HG03571 (cell line): ENCODE data around the gene PLSCR1.
"Not testable (repeated sequence)": the region's sequence is repeated elsewhere in the genome, so short reads cannot be mapped to it uniquely, and the experiment has no call there.

Experiments
- ATAC-seq: cut with Tn5 transposase; IDR thresholded peaks from one replicate; pipeline ENCODE4 v1.9.1; 2021; ENCODE audit not compliant: unreplicated experiment

PLSCR1 gene

DNA sequence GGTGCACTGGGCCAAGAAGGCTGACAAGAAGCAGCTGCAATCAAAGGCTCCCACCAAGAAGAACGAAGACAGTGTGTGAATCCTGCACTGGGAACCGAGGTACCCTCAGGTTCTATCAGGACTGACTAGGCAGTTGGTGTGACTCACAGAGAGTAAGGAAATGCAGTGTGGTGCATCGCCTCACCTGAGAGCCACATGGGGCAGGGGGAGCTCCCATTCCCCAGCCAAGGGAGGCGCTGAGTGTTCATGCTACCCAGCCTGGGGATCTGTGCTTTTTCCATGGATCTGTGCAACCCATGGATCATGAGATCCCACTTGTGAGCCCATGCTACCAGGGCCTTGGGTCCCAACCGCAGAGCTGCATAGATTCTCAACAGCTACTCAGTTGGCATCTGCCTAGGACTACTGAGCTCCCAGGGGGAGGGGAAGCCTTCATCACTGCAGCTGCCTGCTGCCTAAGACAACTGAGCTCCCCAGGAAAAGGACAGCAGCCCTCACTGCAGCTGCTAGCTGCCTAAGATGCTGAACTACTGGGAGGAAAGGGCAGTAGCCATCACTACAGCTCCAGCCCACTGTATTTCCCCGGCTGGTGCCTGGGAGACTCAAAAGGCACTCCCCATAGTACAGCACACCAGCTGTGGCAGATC lies 68.2 kb downstream of the PLSCR1 start:
- no peak for ATAC-seq

DNA sequence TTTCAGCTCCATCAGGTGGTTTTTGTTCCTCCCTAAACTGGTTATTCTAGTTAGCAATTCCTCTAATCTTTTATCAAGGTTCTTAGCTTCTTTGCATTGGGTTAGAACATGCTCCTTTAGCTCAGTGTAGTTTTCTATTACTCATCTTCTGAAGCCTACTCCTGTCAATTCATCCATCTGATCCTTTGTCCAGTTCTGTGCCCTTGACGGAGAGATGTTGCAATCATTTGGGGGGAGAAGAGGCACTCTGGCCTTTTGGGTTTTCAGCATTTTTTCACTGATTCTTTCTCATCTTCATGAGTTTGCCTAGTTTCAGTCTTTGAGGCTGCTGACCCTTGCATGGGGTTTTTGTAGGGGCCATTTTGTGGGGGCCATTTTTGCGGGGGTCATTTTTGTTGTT lies 69.4 kb downstream of the PLSCR1 start:
- ATAC-seq, result not testable (repeated sequence)

DNA sequence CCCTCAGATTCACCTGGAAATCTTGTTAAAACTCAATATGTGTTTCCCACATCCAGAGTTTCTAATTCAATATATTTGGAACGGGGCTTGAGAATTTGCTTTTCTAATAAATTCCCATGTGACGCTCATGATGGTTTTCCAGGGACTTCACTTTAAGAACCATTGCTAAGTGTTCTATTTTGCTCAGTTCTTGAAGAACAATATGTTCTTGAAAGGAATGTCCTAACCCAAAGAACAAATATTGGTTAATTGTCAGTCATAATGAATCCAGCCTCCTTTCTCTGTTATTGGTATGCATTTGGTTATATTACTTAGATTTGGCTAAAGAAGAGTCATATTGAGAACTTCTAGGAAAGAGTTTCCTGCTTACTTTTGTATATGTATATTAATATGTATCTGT lies 70.7 kb downstream of the PLSCR1 start:
- ATAC-seq, result no peak

DNA sequence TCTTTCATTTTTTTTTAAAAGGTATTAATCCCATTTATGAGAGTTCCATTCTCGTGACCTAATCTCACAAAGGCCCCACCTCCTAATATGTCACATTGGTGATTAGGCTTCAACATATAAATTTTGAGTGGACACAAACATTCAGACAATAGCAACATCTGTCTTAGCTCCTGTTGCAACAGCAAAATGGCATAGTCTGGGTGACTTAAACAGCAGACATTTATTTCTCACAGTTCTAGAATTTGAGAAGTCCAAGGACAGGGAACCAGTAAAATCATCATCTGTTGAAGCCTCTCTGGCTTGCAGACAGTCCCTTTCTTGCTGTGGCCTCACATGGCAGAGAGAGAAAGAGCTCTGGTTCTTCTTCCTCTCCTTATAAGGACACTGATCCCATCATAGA lies 71.8 kb downstream of the PLSCR1 start:
- no peak for ATAC-seq

DNA sequence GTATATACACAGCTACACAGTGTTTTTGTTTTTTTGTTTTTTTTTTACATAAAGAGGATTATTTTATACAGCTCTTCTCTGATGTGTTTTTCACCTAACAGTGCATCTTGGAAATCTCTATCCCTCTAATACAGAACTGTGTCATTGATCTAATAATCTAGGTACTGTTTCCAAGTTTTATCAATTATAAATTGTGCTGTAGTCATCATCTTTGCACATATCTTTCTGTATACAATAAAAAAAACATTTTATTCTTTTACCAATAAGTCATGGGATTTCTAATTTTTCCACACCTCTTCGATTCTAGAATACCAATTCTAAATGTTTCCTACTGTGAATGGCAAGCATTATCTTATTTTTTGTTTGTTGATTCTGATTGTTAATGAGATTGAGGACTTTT lies 73.4 kb downstream of the PLSCR1 start:
- ATAC-seq, result no peak

DNA sequence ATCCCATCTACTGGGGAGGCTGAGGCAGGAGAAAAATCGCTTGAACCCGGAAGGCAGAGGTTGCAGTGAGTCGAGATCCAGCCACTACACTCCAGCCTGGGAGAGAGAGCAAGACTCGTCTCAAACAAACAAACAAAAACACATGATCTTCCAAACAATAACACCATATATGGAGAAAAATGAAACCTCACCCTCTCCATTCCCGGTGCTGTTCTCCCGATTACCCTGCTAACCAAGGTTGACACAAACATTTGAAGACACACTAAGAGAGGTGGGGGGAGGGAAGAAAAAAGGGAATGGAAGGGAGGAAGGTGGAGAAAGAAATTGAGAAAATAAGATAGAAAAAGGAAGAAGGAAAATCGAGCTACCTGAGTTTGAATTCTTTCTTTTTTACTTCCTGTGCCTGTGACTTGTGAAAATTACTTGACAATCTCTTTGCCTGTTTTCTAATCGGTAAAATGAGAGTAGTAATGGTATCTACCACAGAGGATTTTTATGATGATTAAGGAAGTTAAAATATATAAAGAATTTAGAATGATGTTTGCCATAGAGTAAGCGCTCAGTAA lies 73.9 kb downstream of the PLSCR1 start:
- no peak for ATAC-seq

DNA sequence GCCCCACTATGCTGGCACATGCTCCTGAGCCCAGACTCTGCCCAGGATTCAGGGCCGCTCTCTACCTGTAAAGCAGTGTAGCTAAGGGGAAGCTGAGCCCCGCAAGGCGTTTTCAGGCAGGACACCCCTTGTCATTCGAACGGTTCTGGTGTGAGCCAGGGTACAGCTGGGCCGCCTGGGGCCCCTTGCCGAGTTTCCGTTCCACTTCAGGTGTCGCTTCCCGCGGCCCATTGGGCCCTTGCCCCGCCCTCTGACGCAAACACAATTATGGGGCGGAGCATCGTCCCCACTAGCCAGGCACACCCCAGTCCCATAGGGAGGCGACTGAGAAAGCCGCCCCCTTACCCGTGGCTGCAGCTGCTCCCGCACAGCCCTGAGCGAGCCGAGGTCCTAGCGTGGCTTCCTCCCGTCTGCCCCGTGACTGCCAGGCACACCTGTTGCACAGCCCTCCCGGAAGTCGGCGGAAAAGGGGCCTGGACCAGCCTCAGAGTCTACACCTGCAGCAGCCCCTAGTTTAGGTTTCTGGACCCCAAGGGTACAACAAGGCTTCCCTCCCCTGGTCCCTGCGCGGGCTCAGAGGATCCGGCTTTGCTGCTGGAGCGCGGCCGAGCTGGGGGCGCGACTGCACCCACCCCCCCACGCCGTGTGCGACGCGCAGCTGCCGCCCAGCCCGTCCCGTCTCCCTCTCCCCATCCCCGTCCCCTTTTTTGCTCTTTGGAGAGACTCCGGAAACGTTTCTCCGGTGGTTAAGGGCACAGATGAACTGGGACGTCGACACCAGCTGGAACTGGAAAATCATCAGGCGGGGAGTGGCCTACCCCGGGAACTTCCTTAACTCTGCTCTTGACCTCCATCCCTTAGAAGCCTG lies 75.0 kb downstream of the PLSCR1 start, which contains the start of gene PLSCR2:
TSS of gene PLSCR2 (minus strand) at position 412 of the 868 bp plus-strand sequence. CDS start 9,657 bp downstream, outside the sequence.
- ATAC-seq, result peak; percentile 98

DNA sequence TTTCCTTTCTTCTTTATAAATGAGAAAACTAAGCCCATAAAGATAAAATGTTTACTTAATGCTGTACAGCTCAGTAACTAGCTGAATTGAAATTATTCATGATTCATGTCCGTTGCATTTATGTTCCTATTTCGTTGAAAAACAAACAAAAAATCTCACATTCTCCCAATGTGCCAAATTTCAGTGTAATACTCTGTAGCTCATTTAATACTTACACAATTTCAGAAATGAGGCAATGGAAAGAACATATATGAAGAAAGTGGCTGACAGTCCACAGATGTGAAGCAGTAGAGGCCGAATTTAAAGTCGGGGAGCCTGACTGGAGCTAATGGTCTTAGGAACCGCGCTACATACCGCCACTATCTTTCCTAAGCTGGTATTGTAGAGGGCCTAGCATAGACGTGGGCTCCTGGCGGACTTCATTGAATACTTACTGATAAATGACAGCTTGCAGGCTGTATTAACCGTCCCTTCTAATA lies 75.7 kb downstream of the PLSCR1 start:
- ATAC-seq, result no peak

DNA sequence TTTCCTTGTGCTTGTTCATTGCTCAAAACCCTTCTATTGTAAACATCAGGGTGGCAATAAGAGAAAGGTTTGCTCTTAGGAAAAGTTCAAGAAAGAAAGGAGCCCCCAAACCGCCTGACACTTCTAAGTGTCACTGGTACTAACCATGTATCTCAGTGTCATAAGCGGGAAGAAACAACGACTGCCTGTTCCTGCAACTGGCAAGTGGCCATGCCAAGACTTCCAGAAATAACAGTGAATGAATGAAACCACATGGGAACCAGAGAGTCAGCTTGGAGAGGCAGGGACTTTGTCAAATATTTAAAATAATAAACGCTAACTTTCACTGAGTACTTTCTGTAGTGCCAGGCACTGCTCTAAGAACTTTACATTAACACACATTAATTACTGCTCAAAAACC lies 76.2 kb downstream of the PLSCR1 start:
- no peak for ATAC-seq

DNA sequence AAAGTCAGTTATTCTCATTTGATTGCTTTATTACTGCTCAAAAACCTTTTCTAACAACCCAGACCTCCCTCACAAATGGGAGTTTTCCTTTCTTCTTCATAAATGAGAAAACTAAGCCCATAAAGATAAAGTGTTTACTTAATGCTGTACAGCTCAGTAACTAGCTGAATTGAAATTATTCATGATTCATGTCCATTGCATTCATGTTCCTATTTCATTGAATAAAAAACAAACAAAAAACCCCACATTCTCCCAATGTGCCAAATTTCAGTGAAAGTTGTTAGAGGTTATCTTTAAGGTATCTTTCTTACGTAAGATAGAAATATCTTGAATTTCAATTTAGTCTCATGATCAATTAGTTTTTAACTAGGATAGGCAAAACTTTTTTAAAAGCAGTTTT lies 77.8 kb downstream of the PLSCR1 start:
- ATAC-seq, result no peak

DNA sequence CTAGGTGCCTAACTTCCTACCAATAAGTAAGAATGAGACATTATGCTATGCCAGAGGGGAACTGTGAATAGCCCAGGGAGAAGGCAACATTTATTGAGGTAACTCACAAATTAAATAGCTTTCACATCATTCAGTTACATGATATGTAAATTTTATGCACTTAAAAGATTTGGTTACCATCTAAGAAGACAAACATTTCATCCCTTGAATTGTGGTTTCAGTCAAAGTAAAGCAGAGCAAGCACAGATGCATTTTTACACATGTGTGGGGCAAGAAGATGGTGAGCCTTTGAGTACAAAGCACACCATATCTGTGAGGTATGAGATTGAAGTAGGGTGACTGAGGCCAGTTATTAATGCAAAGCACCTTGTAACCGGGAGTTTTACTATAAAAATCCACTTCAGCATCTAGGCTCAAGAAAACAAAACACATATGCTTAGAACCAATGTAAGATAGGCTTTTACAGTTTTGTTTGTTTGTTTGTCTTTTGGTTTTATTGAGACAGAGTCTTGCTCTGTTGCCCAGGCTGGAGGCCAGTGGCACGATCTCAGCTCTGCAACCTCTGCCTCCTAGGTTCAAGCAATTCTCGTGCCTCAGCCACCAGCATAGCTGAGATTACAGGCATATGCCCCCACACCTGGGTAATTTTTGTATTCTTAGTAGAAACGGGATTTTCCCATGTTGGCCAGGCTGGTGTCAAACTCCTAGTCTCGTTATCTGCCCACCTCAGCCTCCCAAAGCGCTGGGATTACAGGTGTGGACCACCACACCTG lies 78.5 kb downstream of the PLSCR1 start:
- no peak for ATAC-seq
